K562 (cell line): ENCODE data around the gene ECHDC3. TPM values are rescaled to one million over a fixed set of nuclear protein-coding genes. Genes with fewer than 3 reads are reported as not detected.

Experiments used
- ATAC-seq: fragments of 200-7000 bp; cut with Tn5 transposase; 3 replicates; pipeline ENCODE4 v1.9.1; 2020; ENCODE audit warnings: moderate library complexity
- BruUV-seq: library from RNA; stranded (reverse); fragments of 400-500 nt; replicated peaks from 2 replicates; lab custom pipeline; 2021; lab: Mats Ljungman, UMichigan
- CTCF ChIA-PET: fragments of 300-600 bp; formaldehyde crosslinking; extraction: SDS; loops from one replicate; lab custom pipeline; 2021; ENCODE audit warnings: low intra/inter-chr PET ratio; lab: Yijun Ruan, JAX
- POLR2A ChIA-PET: fragments of 300-600, 350-650 bp; sonication (Branson Sonifier 250); formaldehyde crosslinking; extraction: SDS; loops from one replicate; lab custom pipeline; 2021; ENCODE audit warnings: antibody characterized with exemption, inconsistent platforms; lab: Yijun Ruan, JAX
- DNase-seq, 4 experiments: peaks; one replicate each; pipeline versions ENCODE4 v3.0.0 to v3.0.0-alpha.2; 2011 to 2018; ENCODE audit warnings: low spot score in 3 of 4, mixed read lengths in 3 of 4; ENCODE audit errors: extremely low read depth in 1 of 4
- FAIRE-seq: peaks from 2 replicates; lab custom pipeline; 2011; peaks lifted over from hg19 to GRCh38; lab: Jason Lieb, UNC
- H2AFZ ChIP-seq: 2 replicates; pipeline ENCODE4 v1.6.0; 2011; ENCODE audit warnings: low read depth, low read length, control low read depth, inconsistent platforms
- H3K27ac ChIP-seq: fragments of 200-600 bp; 3 replicates; pipeline ENCODE4 v1.8.0; 2011; ENCODE audit warnings: low read depth, mild to moderate bottlenecking, control low read depth, inconsistent platforms, low read length, moderate library complexity, mixed read lengths; ENCODE audit errors: extremely low read depth
- H3K27me3 ChIP-seq, 2 experiments: fragments of 300-600 bp in 1 of 2; 2 replicates in 1 of 2; 3 replicates in 1 of 2; pipeline versions ENCODE4 v1.6.0 to v1.8.0; 2011; ENCODE audit warnings: inconsistent platforms in 2 of 2, low read length in 2 of 2, mild to moderate bottlenecking in 1 of 2, mixed read lengths in 1 of 2, moderate library complexity in 1 of 2; ENCODE audit not compliant: control insufficient read depth in 2 of 2, insufficient read depth in 2 of 2
- H3K36me3 ChIP-seq: fragments of 300-600 bp; 3 replicates; pipeline ENCODE4 v1.8.0; 2011; ENCODE audit warnings: mild to moderate bottlenecking, low read length, inconsistent platforms; ENCODE audit not compliant: control insufficient read depth, insufficient read depth
- H3K4me1 ChIP-seq, 2 experiments: fragments of 200-600 bp in 1 of 2; replicated peaks in 1 of 2; 2 replicates in 1 of 2; 3 replicates in 1 of 2; pipeline versions ENCODE4 v1.5.1 to v1.8.0; 2011; ENCODE audit warnings: inconsistent platforms in 2 of 2, low read length in 2 of 2, mild to moderate bottlenecking in 1 of 2, mixed read lengths in 1 of 2, moderate library complexity in 1 of 2; ENCODE audit not compliant: control insufficient read depth in 2 of 2, insufficient read depth in 2 of 2
- H3K4me2 ChIP-seq: 2 replicates; pipeline ENCODE4 v1.6.1; 2011; ENCODE audit warnings: low read length, control low read depth, inconsistent platforms, mixed read lengths; ENCODE audit not compliant: insufficient read depth
- H3K4me3 ChIP-seq: fragments of 200-600 bp; sonication (generic), shearing (Covaris generic); 2 replicates; pipeline ENCODE4 v1.5.1; 2016; ENCODE audit warnings: control low read depth, inconsistent platforms
- H3K79me2 ChIP-seq: fragments of 200-600 bp; 3 replicates; pipeline ENCODE4 v1.8.0; 2011; ENCODE audit warnings: low read length, inconsistent platforms; ENCODE audit not compliant: control insufficient read depth, insufficient read depth
- H3K9ac ChIP-seq, 2 experiments: 2 replicates each; pipeline versions ENCODE4 v1.6.0 to v1.6.1; 2011; ENCODE audit warnings: low read depth in 2 of 2, low read length in 2 of 2, control low read depth in 1 of 2, inconsistent platforms in 1 of 2, mild to moderate bottlenecking in 1 of 2, mixed read lengths in 1 of 2; ENCODE audit not compliant: insufficient read depth in 1 of 2
- H3K9me1 ChIP-seq: one replicate; pipeline ENCODE4 v1.6.0; 2011; ENCODE audit warnings: inconsistent platforms, mild to moderate bottlenecking, low read length, moderate library complexity; ENCODE audit not compliant: control insufficient read depth, insufficient read depth
- H3K9me3 ChIP-seq: replicated peaks from 2 replicates; pipeline ENCODE4 v1.5.1; 2011; ENCODE audit warnings: low read depth, low read length, inconsistent platforms; ENCODE audit not compliant: control insufficient read depth, insufficient read depth
- H4K20me1 ChIP-seq: replicated peaks from 2 replicates; pipeline ENCODE4 v1.6.1; 2011; ENCODE audit warnings: low read length, inconsistent platforms, mixed read lengths; ENCODE audit not compliant: control insufficient read depth, insufficient read depth
- CXXC5 ChIP-seq: fragments of 250-450 bp; sonication (Bioruptor Pico); IDR thresholded peaks from 2 replicates; pipeline ENCODE4 v1.8.0; 2022; ENCODE audit warnings: inconsistent platforms, mild to moderate bottlenecking, moderate library complexity
- DPF2 ChIP-seq: fragments of 450-650 bp; IDR thresholded peaks from 2 replicates; pipeline ENCODE4 v1.6.1; 2016
- GABPB1 ChIP-seq: sonication (generic); formaldehyde crosslinking; IDR thresholded peaks from 2 replicates; pipeline ENCODE4 v1.8.0; 2022; ENCODE audit warnings: mild to moderate bottlenecking, missing genetic modification reagents
- GABPB2 ChIP-seq: fragments of 250-450 bp; sonication (Bioruptor Pico); conservative IDR thresholded peaks from 2 replicates; pipeline ENCODE4 v1.5.1; 2021; ENCODE audit warnings: mild to moderate bottlenecking
- HNRNPLL ChIP-seq: fragments of 200-400 bp; formaldehyde crosslinking; IDR thresholded peaks from 2 replicates; pipeline ENCODE4 v1.6.1; 2017; ENCODE audit warnings: low read length, low read depth, mild to moderate bottlenecking; ENCODE audit not compliant: poor library complexity, severe bottlenecking
- HNRNPUL1 ChIP-seq: fragments of 200-400 bp; formaldehyde crosslinking; IDR thresholded peaks from 2 replicates; pipeline ENCODE4 v1.6.1; 2017; ENCODE audit warnings: low read length
- MED1 ChIP-seq: sonication (generic); formaldehyde crosslinking; IDR thresholded peaks from 2 replicates; pipeline ENCODE4 v1.8.1; 2023; ENCODE audit warnings: missing genetic modification reagents, borderline replicate concordance
- POLR3G ChIP-seq: IDR thresholded peaks from 2 replicates; pipeline ENCODE4 v1.6.1; 2011; ENCODE audit not compliant: insufficient read length, insufficient replicate concordance; ENCODE audit errors: extremely low read depth
- RFX5 ChIP-seq: IDR thresholded peaks from 2 replicates; pipeline ENCODE4 v1.6.1; 2011; ENCODE audit warnings: low read depth, mild to moderate bottlenecking, improper control_type of control experiment, low read length
- SLC30A9 ChIP-seq: fragments of 250-450 bp; sonication (Bioruptor Pico); IDR thresholded peaks from 2 replicates; pipeline ENCODE4 v1.8.0; 2022; ENCODE audit warnings: mild to moderate bottlenecking, moderate library complexity
- TBP ChIP-seq: optimal IDR thresholded peaks from 2 replicates; pipeline ENCODE3; 2011; ENCODE audit warnings: low read depth, low read length, improper control_type of control experiment
- TCF7L2 ChIP-seq: fragments of 150-350 bp; IDR thresholded peaks from 2 replicates; pipeline ENCODE4 v1.6.1; 2016; ENCODE audit warnings: low read depth, mild to moderate bottlenecking, low read length, moderate library complexity
- ZC3H4 ChIP-seq: sonication (generic); formaldehyde crosslinking; IDR thresholded peaks from 2 replicates; pipeline ENCODE4 v1.9.0; 2021; ENCODE audit warnings: missing genetic modification reagents, borderline replicate concordance
- ZFP30 ChIP-seq: fragments of 250-450 bp; sonication (Bioruptor Pico); IDR thresholded peaks from 2 replicates; pipeline ENCODE4 v1.8.0; 2022; ENCODE audit warnings: moderate library complexity, mild to moderate bottlenecking, inconsistent platforms, borderline replicate concordance
- ZNF655 ChIP-seq: fragments of 250-450 bp; sonication (Bioruptor Pico); IDR thresholded peaks from 2 replicates; pipeline ENCODE4 v1.5.0; 2021
- WGBS: fragments of 100-300 bp; shearing (Covaris generic); methylation state at CpG from one replicate; pipeline ENCODE4 v1.1.6; 2016; ENCODE audit warnings: low coverage, mixed read lengths; ENCODE audit not compliant: insufficient coverage; ENCODE audit errors: missing lambda C conversion rate; 5-methylcytosine and 5-hydroxymethylcytosine counted together
- in situ Hi-C: fragments of 300-500 bp; cut with MboI; formaldehyde crosslinking; loops from 4 replicates; pipeline ENCODE4 v1.15.0; 2018; ENCODE audit warnings: inconsistent platforms, mixed read lengths
- intact Hi-C: fragments of 100-400 bp; cut with micrococcal nuclease; formaldehyde crosslinking; loops from 2 replicates; pipeline ENCODE4 v1.14.2; 2022
- polyA plus RNA-seq, 8 experiments: library from polyadenylated mRNA; depleted of rRNA in 4 of 8; stranded (reverse) in 5 of 8; unstranded in 3 of 8; fragments of >200 nt; fragmentation: Nextera tagmentation in 2 of 8; fragmentation: Illumina TruSeq in 1 of 8; extraction: Ambion mirVana in 2 of 8; extraction: Trizol in 1 of 8; gene quantifications; 2 replicates each; pipeline versions ENCODE4 v1.2.1 to v1.2.3, GENCODE V29; 2011 to 2014; ENCODE audit warnings: inconsistent platforms in 1 of 8, missing spikeins in 1 of 8
- total RNA-seq, 7 experiments: library from RNA; depleted of rRNA in 6 of 7; stranded (reverse); fragments of >200 nt in 6 of 7; fragmentation: Illumina TruSeq in 2 of 7; extraction: Trizol in 2 of 7; gene quantifications; 2 replicates each; pipeline versions ENCODE4 v1.2.1 to v1.2.3, GENCODE V29; 2011 to 2021; ENCODE audit warnings: low replicate concordance in 1 of 7

ECHDC3 gene
- total and polyA plus RNA-seq, 9 of the 15 experiments (the other 6 are each of a cell fraction or from before 2014, with no cell fraction given), result 0.53 to 21.9 (median 15.7) TPM

GRCh38 chr10:11775412-11775811 lies 33.2 kb downstream of the ECHDC3 start:
- WGBS, result 3% methylated on average over 5 of the region's 5 CpGs
- Histone ChIP-seq H3K27me3 (peaks cover 28 to 39% of the 10 kb centered on the region in 2 experiments), H3K4me2 (no peak overlapping the region), H3K9me3 (no peaks in the 10 kb centered on the region; the same call in 1 of the 2 replicates), H4K20me1 (no peaks in the 10 kb centered on the region), H3K9me1 (no peaks in the 10 kb centered on the region), H2AFZ (no peak overlapping the region), H3K36me3 (no peaks in the 10 kb centered on the region), H3K4me3 (no peak overlapping the region), H3K4me1 (no peaks in the 10 kb centered on the region; a peak in 1 of 5 replicates), H3K27ac (no peak overlapping the region), H3K79me2 (no peaks in the 10 kb centered on the region), H3K9ac (no peak overlapping the region)
- FAIRE-seq (no peak), DNase-seq (no peak), ATAC-seq (no peak)
- POLR2A ChIA-PET, result interaction anchor here (0.7 kb wide), 1 partner anchor 30 kb away, joined by 3 read pairs; no protein-coding TSS in a partner anchor
- BruUV-seq, result no TSS peak
- intact Hi-C loops (no loop called here), in situ Hi-C loops (loop anchor here (25.0 kb wide), 1 partner anchor 937 kb away; no protein-coding TSS in a partner anchor)
- CTCF ChIA-PET, result interaction anchor here (0.6 kb wide), 1 partner anchor 11 kb away, joined by 4 read pairs; no protein-coding TSS in a partner anchor
- TF ChIP-seq CXXC5 (CRISPR knock-in tag), result no peak
- TF ChIP-seq ZFP30, result no peak

- no peak overlapping the region for H3K9ac ChIP-seq
- intact Hi-C loops (no loop called here), in situ Hi-C loops (loop anchor here (25.0 kb wide), 1 partner anchor 936 kb away; no protein-coding TSS in a partner anchor)
- no peak overlapping the region for H2AFZ ChIP-seq
- H3K4me1 ChIP-seq, result no peaks in the 10 kb centered on the region; a peak in 1 of 5 replicates
- WGBS, result 13% methylated on average over 3 of the region's 3 CpGs
- peaks cover 28 to 45% of the 10 kb centered on the region in 2 experiments for H3K27me3 ChIP-seq
- H3K4me2 ChIP-seq, result no peak overlapping the region
- no peak overlapping the region for H3K4me3 ChIP-seq
- no peaks in the 10 kb centered on the region; the same call in 1 of the 2 replicates for H3K9me3 ChIP-seq
- no peaks in the 10 kb centered on the region for H3K79me2 ChIP-seq
- no peak for FAIRE-seq
- DNase-seq, result no peak
- ChIA-PET CTCF (no interaction called here), POLR2A (no interaction called here)
- no peak overlapping the region for H3K27ac ChIP-seq
- no TSS peak for BruUV-seq
- H3K36me3 ChIP-seq, result no peaks in the 10 kb centered on the region
- H3K9me1 ChIP-seq, result no peaks in the 10 kb centered on the region
- H4K20me1 ChIP-seq, result no peaks in the 10 kb centered on the region
- no peak for ATAC-seq
- TF ChIP-seq TCF7L2, result no peak
- no peak for TF ChIP-seq GABPB2 (CRISPR knock-in tag)
- TF ChIP-seq DPF2, result no peak
- TF ChIP-seq ZC3H4 (CRISPR knock-in tag), result no peak
- TF ChIP-seq SLC30A9 (CRISPR knock-in tag), result no peak
- no peak for TF ChIP-seq HNRNPLL
- TF ChIP-seq MED1, result no peak
- no peak for TF ChIP-seq POLR3G
- no peak for TF ChIP-seq GABPB1 (CRISPR knock-in tag)
- no peak for TF ChIP-seq TBP
- TF ChIP-seq ZNF655 (CRISPR knock-in tag), result no peak
- TF ChIP-seq RFX5, result no peak
- no peak for TF ChIP-seq HNRNPUL1
These were observed 33.9 kb downstream of the ECHDC3 start for GRCh38 chr10:11776080-11776479.
